ENCODE data around the gene RARRES2.
"Not testable (repeated sequence)": the region's sequence is repeated elsewhere in the genome, so short reads cannot be mapped to it uniquely, and the experiment has no call there.

RARRES2 gene

DNA sequence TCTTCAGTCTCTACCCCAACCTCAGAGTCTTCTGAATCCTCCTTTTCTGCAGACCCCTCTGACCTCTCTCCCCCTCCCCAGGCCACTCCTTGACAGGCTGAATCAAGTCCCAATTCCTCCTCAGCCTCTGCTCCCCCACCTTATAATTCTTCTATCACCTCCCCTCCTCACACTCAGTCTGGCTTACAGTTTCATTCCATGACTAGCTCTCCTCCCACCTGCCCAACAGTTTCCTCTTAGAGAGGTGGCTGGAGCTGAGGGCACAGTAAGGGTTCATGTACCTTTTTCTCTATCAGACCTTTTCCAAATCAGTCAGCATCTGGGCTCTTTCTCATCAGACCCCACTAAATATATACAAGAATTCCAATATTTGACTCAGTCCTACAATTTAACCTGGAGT is 32.9 kb downstream of the RARRES2 start:
- H3K27ac Mint-ChIP-seq = no peak overlapping the region
- H3K27me3 Mint-ChIP-seq = no peaks in the 10 kb centered on the region
- H3K4me1 Mint-ChIP-seq = peaks cover 16% of the 10 kb centered on the region
- H3K36me3 Mint-ChIP-seq = peaks cover 2% of the 10 kb centered on the region
- H3K4me3 Mint-ChIP-seq = no peak overlapping the region
- H3K9me3 Mint-ChIP-seq = no peaks in the 10 kb centered on the region

- Mint-ChIP-seq H3K27ac (no peak overlapping the region), H3K36me3 (no peaks in the 10 kb centered on the region), H3K27me3 (no peaks in the 10 kb centered on the region), H3K9me3 (no peaks in the 10 kb centered on the region), H3K4me1 (peaks cover 16% of the 10 kb centered on the region), H3K4me3 (no peak overlapping the region)
Measured at GRCh38 chr7:150307904-150308303, 33.5 kb downstream of the RARRES2 start.

DNA sequence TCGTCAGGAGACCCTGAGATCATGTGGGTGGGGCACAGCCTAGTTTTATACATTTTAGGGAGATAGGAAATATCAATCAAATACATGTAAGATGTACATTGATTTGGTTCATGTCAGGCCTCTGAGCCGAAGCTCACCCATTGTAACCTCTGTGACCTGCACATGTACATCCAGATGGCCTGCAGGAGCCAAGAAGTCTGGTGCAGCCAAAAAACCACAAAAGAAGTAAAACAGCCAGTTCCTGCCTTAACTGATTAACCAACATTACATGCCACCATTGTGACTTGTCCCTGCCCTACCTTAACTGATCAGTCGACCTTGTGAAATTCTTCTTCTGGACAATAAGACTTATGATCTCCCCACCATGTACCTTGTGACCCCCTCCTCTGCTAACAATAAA is 34.3 kb downstream of the RARRES2 start:
- peaks cover 16% of the 10 kb centered on the region for H3K4me1 Mint-ChIP-seq
- H3K27ac Mint-ChIP-seq = no peak overlapping the region
- H3K4me3 Mint-ChIP-seq = no peak overlapping the region
- H3K9me3 Mint-ChIP-seq = no peaks in the 10 kb centered on the region
- H3K36me3 Mint-ChIP-seq = no peaks in the 10 kb centered on the region
- no peaks in the 10 kb centered on the region for H3K27me3 Mint-ChIP-seq

GRCh38 chr7:150306377-150306776 is 35.1 kb downstream of the RARRES2 start:
- not testable (repeated sequence) for H3K27ac Mint-ChIP-seq, H3K36me3 Mint-ChIP-seq, H3K9me3 Mint-ChIP-seq, H3K4me3 Mint-ChIP-seq, H3K27me3 Mint-ChIP-seq
- H3K4me1 Mint-ChIP-seq = peaks cover 16% of the 10 kb centered on the region

DNA sequence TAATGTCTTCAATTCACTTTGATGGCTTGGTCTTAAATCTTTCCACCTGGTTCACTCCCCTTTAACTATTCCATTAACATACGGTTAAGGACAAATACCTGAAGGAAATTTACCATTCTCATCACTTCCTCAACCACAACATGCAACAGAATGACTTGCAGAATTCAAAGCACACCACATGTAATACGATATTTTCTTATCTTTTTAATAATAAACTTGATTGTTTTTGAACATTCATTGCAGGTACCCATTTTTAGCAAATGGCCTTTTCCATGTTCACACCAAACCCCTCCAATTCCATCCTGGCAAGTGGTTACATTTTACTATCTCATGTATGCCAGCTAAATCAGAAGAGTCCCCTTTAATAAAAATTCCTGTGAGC is 35.5 kb downstream of the RARRES2 start:
- not testable (repeated sequence) for H3K4me3 Mint-ChIP-seq, H3K36me3 Mint-ChIP-seq, H3K27ac Mint-ChIP-seq

DNA sequence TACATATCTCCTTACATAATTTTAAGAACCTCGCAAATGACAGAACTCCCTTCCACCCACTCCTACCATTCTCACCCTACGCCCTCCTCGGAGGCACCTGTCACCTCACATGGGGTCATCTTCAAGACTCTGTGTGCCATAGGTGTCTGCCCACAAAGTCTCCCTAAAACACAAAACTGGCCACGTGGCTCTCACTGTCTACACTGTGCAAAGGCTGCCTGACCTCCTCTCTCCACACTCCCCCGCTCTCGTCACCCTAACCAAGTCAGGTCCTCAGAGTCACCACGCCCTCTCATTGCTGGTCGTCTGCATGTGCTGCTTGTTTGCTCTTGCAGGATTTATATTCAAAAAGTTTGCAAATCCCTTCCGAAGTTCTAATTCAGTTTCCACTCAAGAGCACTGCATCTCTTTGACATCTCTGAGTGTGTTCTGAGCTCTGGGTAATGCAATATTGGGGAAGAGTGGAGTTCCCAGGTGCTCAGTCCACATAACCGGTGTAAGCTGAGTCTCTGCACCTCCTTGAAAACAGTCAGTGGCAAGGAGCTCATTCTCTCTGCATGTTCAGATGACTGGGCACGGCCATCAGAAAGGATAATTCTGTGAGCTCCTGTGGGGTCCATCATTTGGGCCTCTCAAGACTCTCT is 36.0 kb downstream of the RARRES2 start:
- not testable (repeated sequence) for H3K27ac Mint-ChIP-seq, H3K9me3 Mint-ChIP-seq, H3K4me3 Mint-ChIP-seq, H3K36me3 Mint-ChIP-seq, H3K27me3 Mint-ChIP-seq
- peaks cover 16% of the 10 kb centered on the region for H3K4me1 Mint-ChIP-seq

More for the DNA sequence above, 35.5 kb downstream of the RARRES2 start:
- not testable (repeated sequence) for H3K27me3 Mint-ChIP-seq, H3K9me3 Mint-ChIP-seq
- peaks cover 16% of the 10 kb centered on the region for H3K4me1 Mint-ChIP-seq

GRCh38 chr7:150304499-150305258 is 36.8 kb downstream of the RARRES2 start:
- not testable (repeated sequence) for H3K36me3 Mint-ChIP-seq, H3K27me3 Mint-ChIP-seq, H3K27ac Mint-ChIP-seq, H3K9me3 Mint-ChIP-seq, H3K4me3 Mint-ChIP-seq
- peaks cover 16% of the 10 kb centered on the region for H3K4me1 Mint-ChIP-seq

DNA sequence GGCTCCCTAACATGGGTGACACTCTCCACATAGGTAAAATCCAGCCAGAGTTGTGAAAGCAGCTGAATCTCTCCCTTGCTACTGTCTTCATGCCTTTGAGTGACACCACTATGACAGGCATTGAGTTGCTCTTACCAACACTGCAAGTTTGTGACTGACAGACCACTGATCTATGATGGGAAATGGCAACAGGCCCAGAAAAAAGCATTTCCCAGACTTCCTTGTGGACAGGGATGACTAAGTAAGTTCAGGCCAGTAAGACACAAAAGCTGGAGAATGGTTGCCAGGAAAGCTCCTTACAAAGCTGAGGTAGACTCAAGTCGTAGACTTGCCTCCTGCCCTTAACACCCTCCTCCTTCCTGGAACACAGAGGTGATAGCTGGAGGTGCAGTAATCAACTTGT is 38.5 kb downstream of the RARRES2 start:
- not testable (repeated sequence) for H3K9me3 Mint-ChIP-seq, H3K27me3 Mint-ChIP-seq, H3K36me3 Mint-ChIP-seq, H3K27ac Mint-ChIP-seq, H3K4me1 Mint-ChIP-seq, H3K4me3 Mint-ChIP-seq

DNA sequence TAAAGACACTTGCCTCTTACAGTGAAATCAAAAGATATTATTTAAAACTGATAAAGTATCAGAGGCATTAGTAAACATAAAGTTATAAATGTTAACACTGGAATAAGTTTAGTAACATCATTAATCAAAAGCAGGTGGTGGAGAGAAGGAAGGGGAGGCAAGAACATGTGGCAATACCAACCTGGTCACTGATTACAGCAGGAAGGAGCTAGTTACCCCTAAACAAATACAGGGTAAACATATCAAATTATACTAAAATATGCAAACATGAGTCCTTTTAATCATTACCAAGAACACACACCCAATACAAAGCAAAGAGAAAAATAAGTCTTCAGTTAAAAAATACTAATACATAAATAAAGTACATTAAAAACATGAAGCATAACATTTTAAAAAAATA is 43.5 kb downstream of the RARRES2 start:
- not testable (repeated sequence) for H3K9me3 Mint-ChIP-seq, H3K4me3 Mint-ChIP-seq, H3K36me3 Mint-ChIP-seq, H3K4me1 Mint-ChIP-seq, H3K27ac Mint-ChIP-seq, H3K27me3 Mint-ChIP-seq

DNA sequence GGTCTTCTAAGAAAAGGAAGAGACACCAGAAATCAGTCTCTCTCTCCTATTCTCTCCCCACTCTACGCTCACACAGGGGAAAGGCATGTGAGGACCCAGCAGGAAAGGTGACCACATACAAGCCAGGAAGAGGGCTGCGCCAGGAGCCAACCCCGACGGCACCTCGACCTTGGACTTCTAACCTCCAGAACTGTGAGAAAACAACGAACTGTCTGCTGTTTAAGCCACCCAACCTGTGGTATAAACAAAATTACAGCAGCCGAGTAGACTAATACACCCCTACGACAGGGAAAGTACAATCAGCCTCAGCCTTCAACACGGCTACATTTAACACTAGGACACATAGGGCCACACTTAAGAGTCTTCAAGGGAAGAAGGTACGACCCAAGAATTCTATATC is 44.6 kb downstream of the RARRES2 start:
- H3K36me3 Mint-ChIP-seq, H3K4me1 Mint-ChIP-seq, H3K27me3 Mint-ChIP-seq, H3K4me3 Mint-ChIP-seq, H3K9me3 Mint-ChIP-seq, H3K27ac Mint-ChIP-seq: not testable (repeated sequence)

GRCh38 chr7:150295614-150296013 is 45.8 kb downstream of the RARRES2 start:
- not testable (repeated sequence) for H3K4me3 Mint-ChIP-seq, H3K9me3 Mint-ChIP-seq, H3K4me1 Mint-ChIP-seq, H3K36me3 Mint-ChIP-seq, H3K27me3 Mint-ChIP-seq, H3K27ac Mint-ChIP-seq

- not testable (repeated sequence) for H3K4me1 Mint-ChIP-seq, H3K4me3 Mint-ChIP-seq, H3K36me3 Mint-ChIP-seq, H3K27me3 Mint-ChIP-seq, H3K27ac Mint-ChIP-seq, H3K9me3 Mint-ChIP-seq
Measured at GRCh38 chr7:150295027-150295426, 46.4 kb downstream of the RARRES2 start.

- H3K36me3 Mint-ChIP-seq, H3K27me3 Mint-ChIP-seq, H3K9me3 Mint-ChIP-seq, H3K4me1 Mint-ChIP-seq, H3K4me3 Mint-ChIP-seq, H3K27ac Mint-ChIP-seq: not testable (repeated sequence)
Measured at GRCh38 chr7:150290317-150290716, 51.1 kb downstream of the RARRES2 start.

- not testable (repeated sequence) for H3K4me1 Mint-ChIP-seq, H3K9me3 Mint-ChIP-seq, H3K4me3 Mint-ChIP-seq, H3K27me3 Mint-ChIP-seq, H3K36me3 Mint-ChIP-seq, H3K27ac Mint-ChIP-seq
Measured at GRCh38 chr7:150288816-150289215, 52.6 kb downstream of the RARRES2 start.
